ENCODE measurements around the gene RBM28.

DNA sequence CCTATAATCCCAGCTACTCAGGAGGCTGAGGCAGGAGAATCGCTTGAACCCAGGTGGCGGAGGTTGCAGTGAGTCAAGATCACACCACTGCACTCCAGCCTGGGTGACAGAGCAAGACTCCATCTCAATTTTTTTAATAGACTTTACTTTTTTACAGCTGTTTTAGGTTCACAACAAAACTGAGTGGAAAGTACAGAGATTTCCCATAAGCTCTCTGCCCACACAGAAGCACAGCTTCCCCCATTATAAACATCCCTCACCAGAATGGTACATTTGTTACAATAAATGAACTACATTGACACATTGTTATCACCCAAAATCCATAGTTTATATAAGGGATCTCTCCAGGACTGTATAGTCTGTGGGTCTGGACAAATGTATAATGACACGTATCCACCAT lies 32.4 kb upstream of the RBM28 start:
- TF ChIP-seq EP300 (conservative IDR thresholded peaks at IDR 0.05; ENCODE audit: poor library complexity, severe bottlenecking) (no peak), TAF1 (IDR thresholded peaks at IDR 0.05; ENCODE audit: low read depth) (no peak), POLR2AphosphoS5 (IDR thresholded peaks at IDR 0.05) (no peak), RAD21 (conservative IDR thresholded peaks at IDR 0.05) (no peak), MXI1 (conservative IDR thresholded peaks at IDR 0.05; ENCODE audit: poor library complexity, severe bottlenecking) (no peak), EZH2 (IDR thresholded peaks at IDR 0.05; ENCODE audit: borderline replicate concordance, insufficient read depth, low read length, poor library complexity, severe bottlenecking) (no peak), SMC3 (conservative IDR thresholded peaks at IDR 0.05; ENCODE audit: poor library complexity) (no peak)
- TF ChIP-seq, protein P1, sequence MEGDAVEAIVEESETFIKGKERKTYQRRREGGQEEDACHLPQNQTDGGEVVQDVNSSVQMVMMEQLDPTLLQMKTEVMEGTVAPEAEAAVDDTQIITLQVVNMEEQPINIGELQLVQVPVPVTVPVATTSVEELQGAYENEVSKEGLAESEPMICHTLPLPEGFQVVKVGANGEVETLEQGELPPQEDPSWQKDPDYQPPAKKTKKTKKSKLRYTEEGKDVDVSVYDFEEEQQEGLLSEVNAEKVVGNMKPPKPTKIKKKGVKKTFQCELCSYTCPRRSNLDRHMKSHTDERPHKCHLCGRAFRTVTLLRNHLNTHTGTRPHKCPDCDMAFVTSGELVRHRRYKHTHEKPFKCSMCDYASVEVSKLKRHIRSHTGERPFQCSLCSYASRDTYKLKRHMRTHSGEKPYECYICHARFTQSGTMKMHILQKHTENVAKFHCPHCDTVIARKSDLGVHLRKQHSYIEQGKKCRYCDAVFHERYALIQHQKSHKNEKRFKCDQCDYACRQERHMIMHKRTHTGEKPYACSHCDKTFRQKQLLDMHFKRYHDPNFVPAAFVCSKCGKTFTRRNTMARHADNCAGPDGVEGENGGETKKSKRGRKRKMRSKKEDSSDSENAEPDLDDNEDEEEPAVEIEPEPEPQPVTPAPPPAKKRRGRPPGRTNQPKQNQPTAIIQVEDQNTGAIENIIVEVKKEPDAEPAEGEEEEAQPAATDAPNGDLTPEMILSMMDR (IDR thresholded peaks at IDR 0.05; ENCODE audit: poor library complexity, severe bottlenecking): no peak
- TF ChIP-seq, protein P2, sequence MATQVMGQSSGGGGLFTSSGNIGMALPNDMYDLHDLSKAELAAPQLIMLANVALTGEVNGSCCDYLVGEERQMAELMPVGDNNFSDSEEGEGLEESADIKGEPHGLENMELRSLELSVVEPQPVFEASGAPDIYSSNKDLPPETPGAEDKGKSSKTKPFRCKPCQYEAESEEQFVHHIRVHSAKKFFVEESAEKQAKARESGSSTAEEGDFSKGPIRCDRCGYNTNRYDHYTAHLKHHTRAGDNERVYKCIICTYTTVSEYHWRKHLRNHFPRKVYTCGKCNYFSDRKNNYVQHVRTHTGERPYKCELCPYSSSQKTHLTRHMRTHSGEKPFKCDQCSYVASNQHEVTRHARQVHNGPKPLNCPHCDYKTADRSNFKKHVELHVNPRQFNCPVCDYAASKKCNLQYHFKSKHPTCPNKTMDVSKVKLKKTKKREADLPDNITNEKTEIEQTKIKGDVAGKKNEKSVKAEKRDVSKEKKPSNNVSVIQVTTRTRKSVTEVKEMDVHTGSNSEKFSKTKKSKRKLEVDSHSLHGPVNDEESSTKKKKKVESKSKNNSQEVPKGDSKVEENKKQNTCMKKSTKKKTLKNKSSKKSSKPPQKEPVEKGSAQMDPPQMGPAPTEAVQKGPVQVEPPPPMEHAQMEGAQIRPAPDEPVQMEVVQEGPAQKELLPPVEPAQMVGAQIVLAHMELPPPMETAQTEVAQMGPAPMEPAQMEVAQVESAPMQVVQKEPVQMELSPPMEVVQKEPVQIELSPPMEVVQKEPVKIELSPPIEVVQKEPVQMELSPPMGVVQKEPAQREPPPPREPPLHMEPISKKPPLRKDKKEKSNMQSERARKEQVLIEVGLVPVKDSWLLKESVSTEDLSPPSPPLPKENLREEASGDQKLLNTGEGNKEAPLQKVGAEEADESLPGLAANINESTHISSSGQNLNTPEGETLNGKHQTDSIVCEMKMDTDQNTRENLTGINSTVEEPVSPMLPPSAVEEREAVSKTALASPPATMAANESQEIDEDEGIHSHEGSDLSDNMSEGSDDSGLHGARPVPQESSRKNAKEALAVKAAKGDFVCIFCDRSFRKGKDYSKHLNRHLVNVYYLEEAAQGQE (IDR thresholded peaks at IDR 0.05; ENCODE audit: borderline replicate concordance): no peak

Measured in neural cell (in vitro differentiated cells).